ENCODE measurements around the gene ROBO2. TPM values are rescaled to one million over a fixed set of nuclear protein-coding genes. Genes with fewer than 3 reads are reported as not detected.

Gene ROBO2
- total RNA-seq, result under 0.01 TPM in 1 of 2 replicates, not detected in the other

DNA sequence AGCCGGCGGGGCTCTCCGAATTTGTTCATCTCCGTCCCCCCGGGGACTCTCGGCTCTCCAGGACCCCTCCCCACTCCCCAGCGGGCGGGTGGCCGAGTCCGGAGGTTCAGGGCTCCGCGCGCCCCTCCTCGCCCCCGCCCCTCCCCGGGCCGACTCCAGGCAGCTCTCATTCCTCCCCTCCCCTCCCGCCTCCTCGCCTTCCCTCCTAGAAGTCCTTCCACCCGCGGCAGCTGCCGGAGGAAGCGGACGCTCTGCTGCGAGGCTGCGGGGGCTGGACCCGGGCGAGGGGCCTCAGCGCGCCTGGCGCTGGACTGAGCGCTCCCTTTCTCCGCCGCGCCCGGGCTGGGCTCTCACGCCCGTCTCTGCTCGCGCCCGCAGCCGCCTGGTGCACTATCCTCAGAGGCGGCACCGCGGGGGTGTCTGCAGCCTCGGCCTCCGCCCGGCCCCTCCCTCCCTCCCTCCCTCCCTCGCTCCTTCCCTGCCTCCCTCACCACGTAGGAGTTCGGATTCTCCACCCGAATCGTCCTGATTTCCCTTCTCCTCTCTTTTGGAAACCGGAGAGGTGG lies at the start of gene ROBO2:
Gene ROBO2, plus strand, starts transcription at position 494 of the 566 bp plus-strand sequence. CDS start 687 bp downstream, outside the sequence.

